Measurements from ENCODE around the gene PLCB4. TPM values are rescaled to one million over a fixed set of nuclear protein-coding genes. Genes with fewer than 3 reads are reported as not detected.

The PLCB4 gene
- total RNA-seq, 1 donor from 2014 or later = 0.23 TPM

GRCh38 chr20:9416421-9416820 lies 347.5 kb downstream of the PLCB4 start:
- ATAC-seq = no peak
- no peak for DNase-seq (ENCODE audit: low spot score)

GRCh38 chr20:9417665-9418064 lies 348.8 kb downstream of the PLCB4 start:
- DNase-seq (ENCODE audit: low spot score) (no peak), ATAC-seq (no peak)

- no peak for ATAC-seq
- no peak for DNase-seq (ENCODE audit: low spot score)
Observed at GRCh38 chr20:9422321-9423057, 353.6 kb downstream of the PLCB4 start.

GRCh38 chr20:9424551-9424950 lies 355.7 kb downstream of the PLCB4 start:
- no peak for ATAC-seq
- no peak for DNase-seq (ENCODE audit: low spot score)

- DNase-seq (ENCODE audit: low spot score) = no peak
- ATAC-seq = no peak
Observed at GRCh38 chr20:9427430-9428291, 358.8 kb downstream of the PLCB4 start.

GRCh38 chr20:9428292-9428607 lies 359.4 kb downstream of the PLCB4 start:
- ATAC-seq = no peak

GRCh38 chr20:9439806-9440205 lies 370.9 kb downstream of the PLCB4 start:
- ATAC-seq = no peak
- DNase-seq (ENCODE audit: low spot score) = no peak

More at GRCh38 chr20:9428292-9428607, 359.4 kb downstream of the PLCB4 start:
- DNase-seq (ENCODE audit: low spot score) = no peak

GRCh38 chr20:9440892-9441291 lies 372.0 kb downstream of the PLCB4 start:
- ATAC-seq (no peak), DNase-seq (ENCODE audit: low spot score) (no peak)

GRCh38 chr20:9441948-9442347 lies 373.1 kb downstream of the PLCB4 start:
- DNase-seq (ENCODE audit: low spot score) = no peak
- no peak for ATAC-seq

- DNase-seq (ENCODE audit: low spot score) = no peak
- ATAC-seq = no peak
Observed at GRCh38 chr20:9442858-9443257, 374.0 kb downstream of the PLCB4 start.

- no peak for ATAC-seq
Observed at GRCh38 chr20:9444921-9445320, 376.0 kb downstream of the PLCB4 start.

GRCh38 chr20:9447182-9447581 lies 378.3 kb downstream of the PLCB4 start:
- DNase-seq (ENCODE audit: low spot score) = no peak
- no peak for ATAC-seq

More at GRCh38 chr20:9444921-9445320, 376.0 kb downstream of the PLCB4 start:
- no peak for DNase-seq (ENCODE audit: low spot score)

- no peak for ATAC-seq
- DNase-seq (ENCODE audit: low spot score) = no peak
Observed at GRCh38 chr20:9453201-9453600, 384.3 kb downstream of the PLCB4 start.

GRCh38 chr20:9454791-9455190 lies 385.9 kb downstream of the PLCB4 start:
- ATAC-seq = no peak

GRCh38 chr20:9457136-9457535 lies 388.2 kb downstream of the PLCB4 start:
- no peak for ATAC-seq
- no peak for DNase-seq (ENCODE audit: low spot score)

More at GRCh38 chr20:9454791-9455190, 385.9 kb downstream of the PLCB4 start:
- no peak for DNase-seq (ENCODE audit: low spot score)

GRCh38 chr20:9458138-9458796 lies 389.4 kb downstream of the PLCB4 start:
- no peak for ATAC-seq
- DNase-seq (ENCODE audit: low spot score) = no peak

- DNase-seq (ENCODE audit: low spot score) (no peak), ATAC-seq (no peak)
Observed at GRCh38 chr20:9460518-9460917, 391.6 kb downstream of the PLCB4 start.

- DNase-seq (ENCODE audit: low spot score) (no peak), ATAC-seq (no peak)
Observed at GRCh38 chr20:9467995-9468394, 399.1 kb downstream of the PLCB4 start.

GRCh38 chr20:9474835-9475415 lies 406.0 kb downstream of the PLCB4 start:
- DNase-seq (ENCODE audit: low spot score) (no peak), ATAC-seq (no peak)

- DNase-seq (ENCODE audit: low spot score) = no peak
- ATAC-seq = no peak
Observed at GRCh38 chr20:9475456-9475855, 406.6 kb downstream of the PLCB4 start.

- ATAC-seq = no peak
- DNase-seq (ENCODE audit: low spot score) = no peak
Observed at GRCh38 chr20:9476174-9476573, 407.3 kb downstream of the PLCB4 start.
